ENCODE measurements around the gene NSG2.

GRCh38 chr5:174093123-174093522 lies 47.6 kb downstream of the NSG2 start:
- TF ChIP-seq POLR2A (IDR thresholded peaks at IDR 0.05) = no peak
- no peak for TF ChIP-seq CTCF (IDR thresholded peaks at IDR 0.05)
